Smooth muscle cell (in vitro differentiated cells): ENCODE data around the gene VPS37B. TPM values are rescaled to one million over a fixed set of nuclear protein-coding genes. Genes with fewer than 3 reads are reported as not detected.

Experiments
- DNase-seq: peaks from one replicate; lab custom pipeline; 2025; ENCODE audit not compliant: unreplicated experiment; lab: John Stamatoyannopoulos, UW
- H2AFZ ChIP-seq: fragments of 200-600 bp; sonication (generic); 2 replicates; pipeline ENCODE4 v1.6.0; 2016; ENCODE audit warnings: antibody characterized with exemption, low read depth, mild to moderate bottlenecking
- H3F3A ChIP-seq: fragments of 200-600 bp; sonication (generic); 2 replicates; pipeline ENCODE4 v1.6.0; 2017; ENCODE audit warnings: antibody characterized with exemption, low read depth
- H3K27ac ChIP-seq: fragments of 200-600 bp; sonication (generic); 2 replicates; pipeline ENCODE4 v1.5.1; 2016; ENCODE audit warnings: low read depth, mild to moderate bottlenecking
- H3K27me3 ChIP-seq: fragments of 200-600 bp; sonication (generic); 2 replicates; pipeline ENCODE4 v1.6.1; 2016; ENCODE audit warnings: low read depth, mild to moderate bottlenecking
- H3K36me3 ChIP-seq: fragments of 200-600 bp; sonication (generic); 2 replicates; pipeline ENCODE4 v1.5.1; 2016; ENCODE audit warnings: low read depth
- H3K4me1 ChIP-seq: fragments of 200-600 bp; sonication (generic); 2 replicates; pipeline ENCODE4 v1.5.1; 2016; ENCODE audit warnings: low read depth
- H3K4me2 ChIP-seq: fragments of 200-600 bp; sonication (generic); 2 replicates; pipeline ENCODE4 v1.6.0; 2016; ENCODE audit warnings: mild to moderate bottlenecking
- H3K4me3 ChIP-seq: fragments of 200-600 bp; sonication (generic); 2 replicates; pipeline ENCODE4 v1.5.1; 2016; ENCODE audit warnings: mild to moderate bottlenecking
- H3K79me2 ChIP-seq: fragments of 200-600 bp; sonication (generic); 2 replicates; pipeline ENCODE4 v1.6.0; 2016; ENCODE audit warnings: low read depth, mild to moderate bottlenecking
- H3K9ac ChIP-seq: fragments of 200-600 bp; sonication (generic); 2 replicates; pipeline ENCODE4 v1.6.0; 2016; ENCODE audit warnings: low read depth
- H3K9me3 ChIP-seq: fragments of 200-600 bp; sonication (generic); replicated peaks from 2 replicates; pipeline ENCODE4 v1.5.1; 2016; ENCODE audit warnings: low read depth
- H4K20me1 ChIP-seq: fragments of 200-600 bp; sonication (generic); 2 replicates; pipeline ENCODE4 v1.6.0; 2016; ENCODE audit warnings: low read depth
- CTCF ChIP-seq: fragments of 200-600 bp; sonication (generic); IDR thresholded peaks from 2 replicates; pipeline ENCODE4 v1.5.1; 2017; ENCODE audit warnings: borderline replicate concordance, mild to moderate bottlenecking, antibody characterized with exemption; ENCODE audit not compliant: insufficient read depth, poor library complexity, severe bottlenecking
- WGBS: methylation state at CpG from one replicate; pipeline ENCODE4 v1.1.7; 2016; ENCODE audit warnings: low lambda C conversion rate; 5-methylcytosine and 5-hydroxymethylcytosine counted together
- polyA plus RNA-seq: library from polyadenylated mRNA; unstranded; fragments of >200 nt; fragmentation: Nextera tagmentation; extraction: Ambion mirVana; gene quantifications from 2 replicates; pipeline ENCODE4 v1.2.1, GENCODE V29; 2016
- total RNA-seq: library from RNA; depleted of rRNA; stranded (reverse); fragments of >200 nt; gene quantifications from 2 replicates; pipeline ENCODE4 v1.2.3, GENCODE V29; 2014

Gene VPS37B
- total and polyA plus RNA-seq, 2 experiments from 2014 or later: 20.4 to 25.3 TPM

- peak overlapping the region; percentile 90 for H3K27ac ChIP-seq
- H3K79me2 ChIP-seq: peaks cover 74% of the 10 kb centered on the region
- H3K4me1 ChIP-seq: peaks cover 52% of the 10 kb centered on the region
- peak overlapping the region; percentile 65 for H3K9ac ChIP-seq
- DNase-seq: no peak
- H4K20me1 ChIP-seq: peaks cover 82% of the 10 kb centered on the region
- 3% methylated on average over 10 of the region's 10 CpGs for WGBS
- H3K4me3 ChIP-seq: peak overlapping the region; percentile 34
- no peaks in the 10 kb centered on the region for H3K27me3 ChIP-seq
- peak overlapping the region; percentile 81 for H3K4me2 ChIP-seq
- no peaks in the 10 kb centered on the region for H3K9me3 ChIP-seq
- no peak for TF ChIP-seq CTCF
- H3K36me3 ChIP-seq: no peaks in the 10 kb centered on the region
- H3F3A ChIP-seq: peaks cover 44% of the 10 kb centered on the region
- no peak overlapping the region for H2AFZ ChIP-seq
Observed at GRCh38 chr12:122891661-122892525, 4.0 kb downstream of the VPS37B start.

GRCh38 chr12:122889761-122890520 lies 6.0 kb downstream of the VPS37B start:
- H3K4me3 ChIP-seq: no peak overlapping the region
- no peaks in the 10 kb centered on the region for H3K27me3 ChIP-seq
- H4K20me1 ChIP-seq: peaks cover 98% of the 10 kb centered on the region
- peaks cover 60% of the 10 kb centered on the region for H3K4me1 ChIP-seq
- H3K4me2 ChIP-seq: no peak overlapping the region
- H2AFZ ChIP-seq: no peak overlapping the region
- peaks cover 47% of the 10 kb centered on the region for H3F3A ChIP-seq
- H3K79me2 ChIP-seq: peaks cover 79% of the 10 kb centered on the region
- no peak overlapping the region for H3K9ac ChIP-seq
- WGBS: 91% methylated on average over 13 of the region's 13 CpGs
- no peaks in the 10 kb centered on the region for H3K9me3 ChIP-seq
- peak overlapping the region; percentile 90 for H3K27ac ChIP-seq
- no peak for DNase-seq
- TF ChIP-seq CTCF: no peak
- H3K36me3 ChIP-seq: no peaks in the 10 kb centered on the region

- WGBS: 38% methylated on average over 12 of the region's 12 CpGs
- H3K9ac ChIP-seq: peak overlapping the region; percentile 77
- no peaks in the 10 kb centered on the region for H3K27me3 ChIP-seq
- H2AFZ ChIP-seq: no peak overlapping the region
- H3K36me3 ChIP-seq: no peaks in the 10 kb centered on the region
- H3K4me2 ChIP-seq: peak overlapping the region; percentile 58
- H3K27ac ChIP-seq: peak overlapping the region; percentile 95
- H3F3A ChIP-seq: peaks cover 47% of the 10 kb centered on the region
- no peak for DNase-seq
- H4K20me1 ChIP-seq: peaks cover 98% of the 10 kb centered on the region
- peaks cover 52% of the 10 kb centered on the region for H3K4me1 ChIP-seq
- TF ChIP-seq CTCF: no peak
- H3K9me3 ChIP-seq: no peaks in the 10 kb centered on the region
- H3K79me2 ChIP-seq: peaks cover 79% of the 10 kb centered on the region
- H3K4me3 ChIP-seq: no peak overlapping the region
Observed at GRCh38 chr12:122888232-122888752, 7.6 kb downstream of the VPS37B start.
